NT2/D1 (cell line): Measurements from ENCODE around the gene OCLN.
"Not testable (repeated sequence)": the region's sequence is repeated elsewhere in the genome, so short reads cannot be mapped to it uniquely, and the experiment has no call there.

ENCODE experiments used
- DNase-seq: peaks from one replicate; pipeline ENCODE4 v3.0.0-alpha.2; 2011; ENCODE audit warnings: low read depth, low spot score
- H3K27me3 ChIP-seq: 2 replicates; pipeline ENCODE4 v1.6.0; 2011; ENCODE audit warnings: mild to moderate bottlenecking; ENCODE audit not compliant: insufficient read length, insufficient read depth
- H3K36me3 ChIP-seq: 2 replicates; pipeline ENCODE4 v1.6.1; 2011; ENCODE audit warnings: mild to moderate bottlenecking, low read length, mixed read lengths; ENCODE audit not compliant: insufficient read depth, insufficient read length
- H3K4me1 ChIP-seq: 2 replicates; pipeline ENCODE4 v1.5.1; 2011; ENCODE audit not compliant: insufficient read depth, insufficient read length
- H3K4me3 ChIP-seq: 2 replicates; pipeline ENCODE4 v1.5.1; 2011; ENCODE audit warnings: low read depth; ENCODE audit not compliant: insufficient read length
- H3K9ac ChIP-seq: 2 replicates; pipeline ENCODE4 v1.6.0; 2011; ENCODE audit warnings: low read depth; ENCODE audit not compliant: insufficient read length
- H3K9me3 ChIP-seq: 2 replicates; pipeline ENCODE4 v1.5.1; 2011; ENCODE audit warnings: mild to moderate bottlenecking, low read length; ENCODE audit not compliant: insufficient read depth
- SUZ12 ChIP-seq: IDR thresholded peaks from 2 replicates; pipeline ENCODE4 v1.6.1; 2011; ENCODE audit not compliant: insufficient read length, insufficient read depth; ENCODE audit errors: extremely low read depth
- YY1 ChIP-seq: IDR thresholded peaks from 2 replicates; pipeline ENCODE4 v1.6.1; 2011; ENCODE audit not compliant: insufficient read length, insufficient read depth
- ZNF274 ChIP-seq: IDR thresholded peaks from 2 replicates; pipeline ENCODE4 v1.6.1; 2011; ENCODE audit warnings: mild to moderate bottlenecking, low read depth, low read length

OCLN gene

DNA sequence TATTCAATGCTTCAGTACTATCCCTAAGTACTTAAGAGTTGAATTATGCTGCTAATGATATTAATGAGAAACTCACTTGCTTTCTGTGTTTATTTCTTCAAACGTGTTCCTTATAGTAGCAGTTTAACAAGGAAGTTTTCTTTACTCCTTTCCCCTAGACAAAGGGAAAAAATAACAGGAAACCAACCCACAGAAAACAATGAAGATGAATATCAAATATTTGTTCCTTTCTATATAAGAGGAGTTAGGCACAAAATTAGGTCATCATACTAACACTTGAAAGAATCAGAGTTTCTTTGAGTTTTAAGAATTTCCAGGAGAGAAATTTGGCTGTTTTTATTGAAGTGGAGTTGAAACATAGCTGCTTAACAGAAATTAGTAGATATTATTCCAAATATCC lies 15.4 kb upstream of the OCLN start:
- Histone ChIP-seq H3K9ac (no peak overlapping the region), H3K9me3 (no peaks in the 10 kb centered on the region), H3K4me1 (no peaks in the 10 kb centered on the region), H3K36me3 (no peaks in the 10 kb centered on the region), H3K27me3 (no peaks in the 10 kb centered on the region), H3K4me3 (no peak overlapping the region)
- no peak for DNase-seq
- no peak for TF ChIP-seq ZNF274
- TF ChIP-seq SUZ12 = no peak
- TF ChIP-seq YY1 = no peak

- H3K4me3 ChIP-seq, H3K36me3 ChIP-seq, DNase-seq, H3K4me1 ChIP-seq, H3K9ac ChIP-seq, H3K27me3 ChIP-seq, H3K9me3 ChIP-seq: not testable (repeated sequence)
Observed at GRCh38 chr5:69478296-69478695, 14.3 kb upstream of the OCLN start.

DNA sequence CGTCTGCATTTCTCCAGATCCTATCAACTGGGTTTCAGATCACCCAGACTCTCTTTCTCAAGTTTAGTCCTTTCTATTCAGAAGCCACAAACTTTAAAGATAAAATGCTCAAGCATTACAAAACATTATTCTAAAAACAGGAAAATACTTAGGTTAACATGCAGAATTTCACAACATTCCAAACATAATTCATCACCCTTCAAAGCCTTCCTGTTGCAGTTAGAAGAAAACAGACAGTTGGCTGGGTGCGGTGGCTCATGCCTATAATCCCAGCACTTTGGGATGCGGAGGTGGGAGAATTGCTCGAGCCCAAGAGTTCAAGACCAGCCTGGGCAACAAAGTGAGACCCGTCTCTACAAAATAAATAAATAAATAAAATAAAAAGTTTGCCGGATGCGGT lies 7.7 kb upstream of the OCLN start:
- no peaks in the 10 kb centered on the region for H3K27me3 ChIP-seq
- no peaks in the 10 kb centered on the region for H3K9me3 ChIP-seq
- H3K4me1 ChIP-seq = no peaks in the 10 kb centered on the region
- H3K36me3 ChIP-seq = no peaks in the 10 kb centered on the region
- TF ChIP-seq ZNF274 (no peak), SUZ12 (no peak), YY1 (no peak)
- no peak overlapping the region for H3K9ac ChIP-seq
- DNase-seq = no peak
- no peak overlapping the region for H3K4me3 ChIP-seq

GRCh38 chr5:69485471-69485870 lies 7.1 kb upstream of the OCLN start:
- Histone ChIP-seq H3K36me3 (no peaks in the 10 kb centered on the region), H3K27me3 (peaks cover 5% of the 10 kb centered on the region), H3K9ac (no peak overlapping the region), H3K4me1 (no peaks in the 10 kb centered on the region), H3K9me3 (no peaks in the 10 kb centered on the region), H3K4me3 (no peak overlapping the region)
- no peak for DNase-seq
- no peak for TF ChIP-seq SUZ12
- no peak for TF ChIP-seq YY1
- no peak for TF ChIP-seq ZNF274

DNA sequence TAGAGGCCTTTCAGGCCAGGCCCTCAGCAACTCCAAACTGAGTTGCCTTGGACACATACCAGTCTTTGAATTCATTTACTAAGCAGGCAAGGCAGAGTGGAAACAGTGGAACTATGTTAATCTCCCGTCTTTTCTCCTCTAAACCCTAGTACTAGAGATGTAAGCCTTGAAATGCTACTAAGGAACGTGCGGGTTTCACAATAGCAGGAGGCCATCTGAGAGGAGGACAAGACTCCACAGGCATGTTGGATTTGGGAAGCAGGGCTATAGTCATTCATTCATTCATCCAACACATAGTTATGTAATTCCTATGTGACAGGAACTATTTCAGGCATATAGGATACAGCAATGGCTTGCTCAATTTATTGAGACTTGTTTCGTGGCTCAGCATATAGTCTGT lies 3.3 kb upstream of the OCLN start:
- no peak overlapping the region for H3K9ac ChIP-seq
- peaks cover 42% of the 10 kb centered on the region for H3K27me3 ChIP-seq
- no peaks in the 10 kb centered on the region for H3K9me3 ChIP-seq
- TF ChIP-seq SUZ12 (no peak), ZNF274 (no peak), YY1 (no peak)
- no peak overlapping the region for H3K4me3 ChIP-seq
- no peaks in the 10 kb centered on the region for H3K36me3 ChIP-seq
- no peaks in the 10 kb centered on the region for H3K4me1 ChIP-seq
- DNase-seq = no peak

GRCh38 chr5:69491027-69491426 lies 1.6 kb upstream of the OCLN start:
- H3K36me3 ChIP-seq = no peaks in the 10 kb centered on the region
- H3K4me3 ChIP-seq = no peak overlapping the region
- H3K9me3 ChIP-seq = no peaks in the 10 kb centered on the region
- TF ChIP-seq YY1 = no peak
- TF ChIP-seq ZNF274 = no peak
- TF ChIP-seq SUZ12 = no peak
- H3K27me3 ChIP-seq = peaks cover 57% of the 10 kb centered on the region
- H3K9ac ChIP-seq = no peak overlapping the region
- H3K4me1 ChIP-seq = no peaks in the 10 kb centered on the region
- DNase-seq = no peak

GRCh38 chr5:69491838-69492390 lies 676 bp upstream of the OCLN start:
- no peak for DNase-seq
- H3K9ac ChIP-seq = peak overlapping the region; percentile 56

More at GRCh38 chr5:69491838-69492390, 676 bp upstream of the OCLN start:
- TF ChIP-seq ZNF274 = no peak
- TF ChIP-seq YY1 = no peak
- no peak for TF ChIP-seq SUZ12
- no peaks in the 10 kb centered on the region for H3K4me1 ChIP-seq
- H3K27me3 ChIP-seq = peaks cover 57% of the 10 kb centered on the region
- H3K36me3 ChIP-seq = no peaks in the 10 kb centered on the region
- H3K4me3 ChIP-seq = peak overlapping the region; percentile 61
- H3K9me3 ChIP-seq = no peaks in the 10 kb centered on the region
